Stimulated activated CD8-positive, alpha-beta memory T cell treated with anti-CD3 and anti-CD28 coated beads, Interleukin-12 subunit alpha, Interleukin-12 subunit beta, amount 100 ng/mL, for 4 hours (primary cell): ENCODE data around the gene ZNF594.
A peak's percentile ranks its signal among the peaks of the same experiment; 100 is the strongest.
"Not testable (repeated sequence)": the region's sequence is repeated elsewhere in the genome, so short reads cannot be mapped to it uniquely, and the experiment has no call there.

Source experiments
- DNase-seq: peaks from one replicate; pipeline ENCODE4 v3.0.0-alpha.2; 2020; ENCODE audit warnings: low read depth

The ZNF594 gene

GRCh38 chr17:5191541-5192417 is at the start of gene ZNF594:
ZNF594 (minus strand) TSS chr17:5191868; CDS start chr17:5184256, 7,612 bp downstream.
- peak; percentile 95 for DNase-seq

GRCh38 chr17:5239769-5240168 is 48.1 kb upstream of the ZNF594 start:
- DNase-seq: not testable (repeated sequence)

- DNase-seq: no peak
Measured at GRCh38 chr17:5238333-5238732, 46.7 kb upstream of the ZNF594 start.

GRCh38 chr17:5237541-5238016 is 45.9 kb upstream of the ZNF594 start:
- peak; percentile 29 for DNase-seq

GRCh38 chr17:5236938-5237540 is 45.4 kb upstream of the ZNF594 start:
- no peak for DNase-seq

GRCh38 chr17:5234645-5235576 is 43.2 kb upstream of the ZNF594 start, which contains the start of gene SCIMP:
SCIMP (minus strand) TSS chr17:5234860; CDS start chr17:5234755, 105 bp downstream.
- DNase-seq: no peak

GRCh38 chr17:5233492-5233891 is 41.8 kb upstream of the ZNF594 start:
- not testable (repeated sequence) for DNase-seq

GRCh38 chr17:5226940-5227878 is 35.5 kb upstream of the ZNF594 start:
- peak; percentile 43 for DNase-seq

- no peak for DNase-seq
Measured at GRCh38 chr17:5225668-5226457, 34.2 kb upstream of the ZNF594 start.

- not testable (repeated sequence) for DNase-seq
Measured at GRCh38 chr17:5221912-5222311, 30.2 kb upstream of the ZNF594 start.

- DNase-seq: no peak
Measured at GRCh38 chr17:5220074-5220473, 28.4 kb upstream of the ZNF594 start.

GRCh38 chr17:5219536-5219935 is 27.9 kb upstream of the ZNF594 start:
- DNase-seq: no peak

- not testable (repeated sequence) for DNase-seq
Measured at GRCh38 chr17:5217562-5217961, 25.9 kb upstream of the ZNF594 start.

- DNase-seq: no peak
Measured at GRCh38 chr17:5211458-5211857, 19.8 kb upstream of the ZNF594 start.

- DNase-seq: no peak
Measured at GRCh38 chr17:5210614-5211252, 19.1 kb upstream of the ZNF594 start.

GRCh38 chr17:5210091-5210490 is 18.4 kb upstream of the ZNF594 start:
- DNase-seq: no peak

GRCh38 chr17:5209396-5209795 is 17.7 kb upstream of the ZNF594 start:
- no peak for DNase-seq

GRCh38 chr17:5203908-5204294 is 12.2 kb upstream of the ZNF594 start:
- no peak for DNase-seq

- DNase-seq: no peak
Measured at GRCh38 chr17:5203178-5203907, 11.7 kb upstream of the ZNF594 start.
